GM21619 (cell line): ENCODE data around the gene CHSY3.

ENCODE experiments used
- ATAC-seq: cut with Tn5 transposase; IDR thresholded peaks from one replicate; pipeline ENCODE4 v1.9.1; 2021; ENCODE audit not compliant: unreplicated experiment

Gene CHSY3

DNA sequence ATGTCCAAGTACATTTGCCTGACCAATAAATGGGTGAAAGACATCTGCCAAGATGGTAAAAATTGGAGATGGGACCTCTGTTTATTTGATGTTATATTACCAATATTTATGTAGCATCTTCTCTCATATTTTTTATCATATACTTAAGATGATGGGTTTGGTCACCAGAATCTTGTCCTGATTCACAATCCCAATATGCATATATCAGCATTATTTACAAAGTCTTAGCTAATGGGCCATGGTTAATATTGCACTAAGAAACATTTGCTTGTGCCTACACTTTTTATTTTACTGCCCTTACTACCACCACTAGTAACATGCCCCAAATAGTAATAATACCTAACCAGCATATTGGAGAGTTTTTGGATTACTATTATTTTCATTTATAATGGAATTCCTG, 116.7 kb downstream of the CHSY3 start:
- ATAC-seq: no peak

DNA sequence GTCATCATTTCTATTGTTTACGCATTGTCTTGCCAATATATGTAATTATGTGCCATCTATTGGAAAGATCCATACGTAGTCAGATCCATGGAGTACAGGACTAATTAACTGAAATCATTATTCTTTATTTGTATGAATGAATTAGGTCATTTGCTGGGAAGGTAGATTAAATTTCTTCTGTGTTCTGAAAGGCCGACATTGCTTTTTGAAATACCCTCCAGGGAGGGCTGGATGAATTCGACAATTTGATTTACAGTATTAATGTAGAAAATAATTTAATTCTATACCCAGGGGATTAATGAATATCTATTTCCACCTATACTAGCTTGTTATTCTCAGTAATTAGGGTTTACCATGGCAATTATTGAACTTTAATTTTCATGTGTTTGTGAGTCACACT, 117.6 kb downstream of the CHSY3 start:
- no peak for ATAC-seq

DNA sequence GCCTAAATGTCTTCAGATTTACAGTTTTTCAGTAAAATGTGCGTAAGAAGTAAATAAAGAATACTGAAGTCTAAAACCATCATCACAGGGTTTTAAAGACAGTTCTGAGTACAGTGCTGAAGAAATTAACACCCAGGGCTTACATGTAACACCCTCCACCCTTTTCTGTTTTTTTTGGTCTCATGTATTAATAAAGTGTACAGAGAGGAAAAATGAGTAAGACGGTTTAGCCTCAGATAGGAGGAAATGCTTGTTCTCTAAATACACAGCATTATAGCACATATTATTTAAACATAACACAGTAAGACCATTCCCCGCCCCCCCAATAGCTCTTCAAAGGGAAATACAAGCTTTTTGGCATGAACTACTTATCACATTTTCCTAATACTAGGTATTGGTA, 119.3 kb downstream of the CHSY3 start:
- ATAC-seq: no peak

DNA sequence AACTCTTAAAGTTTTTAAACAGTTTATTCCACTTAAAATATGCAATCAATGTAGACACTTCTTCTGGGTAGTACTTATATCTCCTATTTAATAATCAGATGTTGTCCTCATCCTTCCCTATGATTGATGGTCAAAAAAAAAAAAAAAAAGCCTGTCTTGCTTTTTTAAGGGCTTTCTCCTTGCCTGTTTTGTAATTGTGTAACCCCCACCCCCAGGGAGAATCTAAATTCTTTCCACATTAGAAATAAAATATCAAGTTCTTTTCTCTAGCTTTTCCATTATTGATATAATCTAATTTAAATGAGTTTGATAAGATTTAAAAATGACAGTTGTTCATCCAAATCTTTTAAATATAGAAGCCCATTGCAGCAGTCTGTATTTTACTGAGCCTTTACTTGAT, 119.7 kb downstream of the CHSY3 start:
- no peak for ATAC-seq

DNA sequence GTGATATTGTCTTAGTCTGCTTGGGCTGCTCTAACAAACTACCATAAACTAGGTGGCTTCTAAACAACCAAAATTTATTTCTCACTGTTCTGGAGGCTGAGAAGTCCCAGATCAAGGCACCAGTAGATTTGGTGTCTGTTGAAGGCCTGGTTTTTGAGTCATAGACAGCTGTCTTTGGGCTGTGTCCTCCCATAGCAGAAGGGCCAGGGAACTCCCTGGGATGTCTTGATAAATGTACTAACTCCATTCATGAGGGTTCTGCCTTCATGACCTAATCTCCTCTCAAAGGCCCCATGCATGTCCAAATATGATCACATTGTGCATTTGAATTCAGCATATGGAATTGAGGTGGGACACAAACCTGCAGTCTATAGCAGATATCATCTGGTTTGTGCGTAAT, 121.2 kb downstream of the CHSY3 start:
- no peak for ATAC-seq

DNA sequence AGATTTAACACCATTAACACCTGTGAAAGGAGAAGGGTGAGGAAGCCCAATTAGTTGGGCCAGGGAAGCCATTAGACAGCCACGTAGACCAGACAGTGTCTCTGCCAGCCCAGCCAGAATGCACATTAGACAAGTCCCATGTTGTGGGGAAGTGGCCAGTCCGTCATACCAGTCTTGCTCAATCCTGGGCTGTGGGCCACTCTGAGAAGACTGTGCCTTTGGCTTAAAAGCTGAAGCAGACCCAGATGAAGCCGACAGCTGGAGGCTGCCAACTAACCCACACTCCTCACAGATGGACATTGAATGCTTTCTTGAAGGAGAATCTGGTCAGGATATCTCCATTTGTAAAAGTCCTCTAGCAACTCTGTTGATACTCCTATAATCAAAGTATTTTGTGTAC, 128.5 kb downstream of the CHSY3 start:
- no peak for ATAC-seq

DNA sequence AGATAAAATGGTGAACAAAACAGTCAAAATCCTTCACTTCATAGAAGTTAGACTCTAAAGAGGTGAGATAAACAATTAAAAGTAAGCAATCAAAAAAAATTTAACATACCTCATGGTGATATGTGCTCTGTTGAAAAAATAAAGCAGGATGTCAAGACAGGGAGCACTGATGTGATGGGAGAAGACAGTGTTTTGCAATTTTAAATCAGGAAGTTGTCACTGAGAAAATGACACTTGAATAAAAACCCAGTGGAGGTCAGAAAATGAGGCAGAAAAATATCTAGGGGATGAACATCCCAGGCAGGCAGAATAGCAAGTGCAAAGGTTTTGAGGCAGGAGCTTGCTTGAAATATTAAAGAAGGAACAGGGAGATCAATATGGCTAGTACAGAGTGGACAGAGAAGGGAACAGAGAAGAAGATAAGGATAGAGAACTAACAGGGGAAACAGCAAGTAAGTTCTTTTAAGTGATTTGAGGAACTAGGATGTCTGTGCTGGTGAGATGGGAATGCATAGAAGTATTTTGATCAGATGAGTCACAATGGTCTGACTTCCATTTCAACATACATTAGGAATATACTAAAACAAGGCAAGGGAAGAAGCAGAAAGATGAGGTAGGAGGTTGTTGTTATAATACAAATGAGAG, 130.4 kb downstream of the CHSY3 start:
- ATAC-seq: no peak

DNA sequence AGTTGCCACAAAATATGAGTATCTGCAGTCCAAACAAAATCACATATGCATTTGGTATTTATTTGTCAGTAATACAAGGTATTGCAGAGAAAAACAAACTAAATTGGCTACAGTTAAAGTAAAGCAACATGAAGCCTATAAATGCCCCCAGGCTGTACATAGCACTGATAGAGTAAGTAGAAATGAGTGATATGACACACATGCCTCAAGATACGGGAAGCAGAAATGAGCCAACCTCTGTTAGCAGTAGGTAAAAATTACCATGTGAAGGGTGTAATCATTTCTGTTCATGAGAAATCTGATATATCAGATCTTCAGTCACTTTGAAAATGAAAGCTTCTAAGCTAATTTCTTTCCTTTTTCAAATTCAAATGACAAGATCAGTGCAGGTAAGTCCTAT, 131.1 kb downstream of the CHSY3 start:
- no peak for ATAC-seq

DNA sequence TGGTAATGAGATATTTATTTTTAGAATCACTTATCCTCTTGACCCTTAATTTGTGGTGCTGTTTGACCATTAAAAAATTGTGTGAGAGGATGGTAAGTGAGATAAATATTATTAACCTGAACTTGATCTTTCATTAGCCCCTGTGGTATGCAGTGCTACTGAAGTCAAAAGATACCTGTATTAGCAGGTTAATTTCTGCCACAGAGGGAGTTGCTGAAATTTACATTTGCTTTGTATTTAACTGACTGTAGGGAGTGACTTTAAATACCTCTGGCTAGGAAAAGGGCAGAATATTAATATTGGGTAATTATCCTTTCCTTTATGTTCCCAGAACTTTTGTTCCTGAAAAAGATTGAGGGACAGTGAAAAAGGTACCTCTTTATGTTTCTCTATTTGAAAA, 133.6 kb downstream of the CHSY3 start:
- no peak for ATAC-seq

DNA sequence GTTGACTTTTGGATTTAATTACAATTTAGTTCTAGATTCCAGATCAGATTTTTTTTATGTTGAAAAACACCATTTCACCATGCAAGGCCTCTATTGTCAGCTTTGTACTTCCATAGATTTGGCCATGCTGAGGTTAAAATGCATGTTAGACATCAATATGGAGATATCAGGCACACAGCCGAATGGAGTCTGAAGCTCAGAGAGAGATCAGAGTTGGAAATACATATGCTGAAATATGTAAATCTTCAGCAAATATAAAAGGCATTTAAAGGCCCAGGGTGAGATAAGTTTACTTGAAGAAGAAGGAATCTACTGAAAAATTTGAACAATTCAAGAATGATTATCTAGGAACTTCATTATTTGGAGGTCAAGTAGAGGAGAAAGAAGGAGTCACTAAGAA, 139.6 kb downstream of the CHSY3 start:
- no peak for ATAC-seq

DNA sequence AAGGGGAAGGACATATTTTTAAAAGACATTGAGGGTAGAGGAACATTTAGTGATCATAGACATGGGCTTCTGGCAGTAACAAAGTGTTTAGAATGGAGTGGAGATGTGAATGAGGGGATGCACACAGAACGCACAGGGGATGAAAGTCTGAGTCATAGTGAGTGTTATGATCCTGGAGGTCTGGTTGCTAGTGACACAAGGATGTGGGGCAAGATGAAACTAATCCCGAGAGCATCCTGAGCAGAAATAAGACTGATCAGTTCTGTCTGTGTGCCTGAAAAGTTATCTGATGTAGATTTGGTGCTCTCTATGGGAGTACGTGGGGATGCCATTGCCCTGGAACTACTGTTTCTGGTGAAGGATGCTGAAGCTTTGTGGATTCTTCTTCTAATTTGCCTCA, 141.1 kb downstream of the CHSY3 start:
- no peak for ATAC-seq

DNA sequence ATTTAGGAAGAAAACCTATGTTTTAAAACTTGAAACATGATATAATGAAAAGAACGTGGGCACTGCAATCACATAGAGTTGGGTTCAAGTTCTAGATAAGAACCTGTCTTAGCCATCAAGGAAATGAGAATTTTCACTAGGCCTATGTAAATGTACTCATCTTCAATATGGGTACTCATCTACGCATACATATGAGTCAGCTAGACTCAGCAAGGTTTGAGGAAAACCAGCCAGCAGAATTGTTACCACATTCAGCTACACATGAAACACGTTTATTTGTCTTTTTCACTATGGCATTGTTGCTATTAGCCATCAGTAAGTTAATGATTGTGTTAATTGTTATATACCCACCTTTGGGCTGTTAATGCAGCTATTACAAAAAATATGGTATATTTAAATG, 146.3 kb downstream of the CHSY3 start:
- ATAC-seq: no peak

DNA sequence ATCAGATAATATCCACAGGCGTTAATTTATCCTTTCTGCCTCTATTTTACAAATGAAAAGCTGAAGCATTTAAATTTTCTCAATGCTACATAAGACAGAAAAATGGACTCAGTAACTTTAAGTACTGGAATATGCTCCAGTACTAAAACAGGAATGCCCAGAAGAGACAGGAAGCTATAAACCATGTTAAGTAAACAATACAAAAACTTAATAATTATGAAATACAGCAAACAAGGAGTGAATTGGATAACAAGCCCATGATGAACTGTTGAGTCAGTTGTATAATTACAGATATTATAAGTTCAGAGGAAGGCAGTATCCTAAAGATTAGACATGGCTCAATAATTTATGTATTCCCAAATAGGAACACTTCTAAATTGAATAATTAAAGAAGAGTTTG, 148.5 kb downstream of the CHSY3 start:
- no peak for ATAC-seq

DNA sequence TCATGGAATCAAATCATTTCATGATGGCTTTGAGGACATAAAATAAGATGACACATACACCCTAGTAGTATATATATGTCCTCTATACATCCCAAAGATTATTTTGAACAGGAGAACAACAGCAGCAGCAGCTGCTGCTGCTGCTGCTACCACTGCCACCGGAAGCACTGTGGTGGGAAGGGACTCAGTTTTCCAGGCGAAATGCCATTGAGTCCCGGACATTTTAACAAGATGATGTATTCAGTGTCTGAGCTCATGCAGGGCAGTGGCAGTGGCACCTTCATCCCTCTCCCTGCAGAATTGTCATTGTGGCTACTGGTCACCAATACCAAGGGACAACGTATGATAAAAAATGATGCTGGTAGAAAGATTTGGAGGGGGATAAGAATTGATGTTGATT, 151.3 kb downstream of the CHSY3 start:
- ATAC-seq: no peak

DNA sequence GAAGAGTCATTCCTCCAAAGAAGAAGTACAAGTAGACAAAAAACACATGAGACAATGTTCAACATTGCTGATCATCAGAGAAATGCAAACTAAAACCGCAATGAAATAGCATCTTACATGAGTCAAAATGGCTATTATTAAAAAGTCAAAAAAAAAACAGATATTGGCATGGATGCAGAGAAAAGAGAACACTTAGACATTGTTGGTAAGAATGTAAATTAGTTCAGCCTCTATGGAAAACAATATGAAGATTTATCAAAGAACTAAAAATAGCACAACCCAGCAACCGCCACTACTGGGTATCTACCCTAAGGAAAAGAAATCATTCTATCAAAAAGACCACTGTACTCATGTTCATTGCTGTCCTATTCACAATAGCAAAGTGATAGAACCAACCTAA, 157.5 kb downstream of the CHSY3 start:
- ATAC-seq: no peak

DNA sequence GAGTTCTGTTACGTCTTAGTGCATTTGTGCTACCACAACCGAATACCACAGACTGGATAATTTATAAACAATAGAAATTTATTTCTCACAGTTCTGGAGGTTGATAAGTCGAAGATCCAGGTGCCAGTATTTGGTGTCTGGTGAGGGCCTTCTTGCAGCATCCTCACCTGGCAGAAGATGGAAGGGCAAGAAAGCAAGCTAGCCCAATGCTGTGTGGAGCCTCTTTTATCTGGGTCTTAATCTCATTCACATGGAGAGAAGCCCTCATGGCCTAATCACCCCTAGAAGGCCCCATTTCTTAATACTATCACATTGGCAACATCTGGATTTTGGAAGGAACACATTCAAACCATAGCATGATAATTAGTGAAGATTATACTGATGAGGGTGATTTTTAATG, 159.3 kb downstream of the CHSY3 start:
- ATAC-seq: no peak

DNA sequence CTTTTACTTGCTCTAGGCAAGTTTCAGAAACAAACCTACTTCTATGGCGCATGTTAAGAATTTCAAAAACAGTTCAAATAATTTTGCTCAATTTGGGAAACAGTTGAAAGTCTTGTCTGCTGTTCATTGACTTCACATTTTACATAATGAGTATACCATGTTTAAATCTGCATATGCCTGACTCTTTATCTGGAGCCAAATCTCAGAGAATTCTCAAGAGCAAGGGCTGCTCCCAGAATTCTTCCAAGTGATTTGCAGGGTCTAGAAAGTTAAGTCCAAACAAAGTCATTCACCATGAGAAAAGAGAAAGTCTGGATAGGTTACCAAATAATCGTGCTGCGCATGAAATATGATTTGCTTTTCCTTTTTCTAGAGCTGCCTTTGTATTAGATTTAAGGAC, 160.2 kb downstream of the CHSY3 start:
- no peak for ATAC-seq

DNA sequence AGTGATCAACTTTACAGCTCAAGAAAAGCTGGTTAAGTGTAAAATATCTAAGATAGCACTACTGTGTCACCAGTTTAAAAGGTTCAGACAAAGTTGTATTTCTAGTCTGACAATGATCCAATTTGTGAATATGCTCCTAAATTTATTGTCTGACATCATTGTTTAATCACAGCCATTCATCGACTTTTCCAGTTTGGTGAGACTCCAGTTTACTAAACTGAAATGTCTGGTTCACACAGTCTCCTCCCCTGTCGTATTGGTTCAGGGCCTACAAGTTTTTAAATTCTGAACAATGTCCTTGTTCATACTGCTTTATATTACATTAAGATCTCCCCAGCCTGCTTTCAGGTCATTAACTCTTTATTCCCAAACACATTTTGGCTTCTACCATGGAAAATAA, 161.4 kb downstream of the CHSY3 start:
- no peak for ATAC-seq

DNA sequence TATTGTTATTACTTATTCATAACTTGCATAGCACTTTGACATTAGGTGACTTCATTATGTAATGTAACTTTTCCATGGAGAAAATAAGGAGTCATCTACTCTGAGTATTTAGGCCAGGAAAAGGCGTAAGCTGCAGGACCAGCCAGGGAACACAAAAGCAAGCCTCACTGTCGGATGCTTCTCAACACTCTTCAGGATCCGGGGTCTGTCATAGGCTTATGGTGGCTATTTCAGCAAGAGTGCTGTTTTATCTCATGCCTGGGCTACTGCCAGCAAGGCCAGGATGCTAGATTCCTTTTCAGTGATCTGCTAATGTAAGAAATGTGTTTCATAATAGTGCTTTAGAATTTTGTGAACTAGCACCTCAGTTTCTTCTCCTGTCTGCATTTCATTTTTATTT, 162.4 kb downstream of the CHSY3 start:
- no peak for ATAC-seq

DNA sequence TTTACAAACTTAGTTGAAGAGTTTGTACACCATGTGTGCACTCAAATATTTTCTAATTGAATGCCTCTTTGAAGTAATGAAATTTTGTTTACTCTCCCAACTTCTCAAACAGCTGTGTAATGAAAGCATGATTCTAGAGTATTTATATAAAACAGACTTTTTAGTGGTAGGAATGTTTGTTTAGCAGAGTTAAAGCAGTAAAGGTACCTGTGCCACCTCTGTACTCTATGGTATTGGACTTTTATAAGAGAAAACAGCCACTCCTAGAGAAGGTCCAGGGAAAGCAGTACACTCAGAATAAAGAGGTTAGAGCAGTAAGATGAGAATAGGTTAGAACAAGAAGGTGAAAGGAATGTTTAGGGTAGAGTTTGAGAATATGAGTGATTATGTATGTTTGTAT, 163.1 kb downstream of the CHSY3 start:
- no peak for ATAC-seq

DNA sequence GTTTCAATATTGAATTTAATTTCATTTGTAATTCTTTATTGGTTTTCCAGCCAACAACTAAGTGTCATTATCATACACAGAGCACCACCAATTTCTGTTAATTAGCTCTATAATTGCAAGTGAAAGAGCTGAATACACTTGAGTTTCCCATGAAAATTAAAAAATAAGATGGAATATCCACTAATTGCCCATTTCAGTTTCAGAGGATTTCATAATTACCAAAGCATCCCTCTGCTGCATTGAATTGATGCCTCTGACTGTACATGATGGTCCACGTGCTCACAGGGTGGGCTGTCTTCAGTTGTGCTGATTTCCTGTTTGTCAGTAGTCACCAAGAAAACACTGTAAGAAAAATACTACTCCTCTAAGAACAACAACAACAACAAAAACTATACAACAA, 163.8 kb downstream of the CHSY3 start:
- ATAC-seq: no peak

DNA sequence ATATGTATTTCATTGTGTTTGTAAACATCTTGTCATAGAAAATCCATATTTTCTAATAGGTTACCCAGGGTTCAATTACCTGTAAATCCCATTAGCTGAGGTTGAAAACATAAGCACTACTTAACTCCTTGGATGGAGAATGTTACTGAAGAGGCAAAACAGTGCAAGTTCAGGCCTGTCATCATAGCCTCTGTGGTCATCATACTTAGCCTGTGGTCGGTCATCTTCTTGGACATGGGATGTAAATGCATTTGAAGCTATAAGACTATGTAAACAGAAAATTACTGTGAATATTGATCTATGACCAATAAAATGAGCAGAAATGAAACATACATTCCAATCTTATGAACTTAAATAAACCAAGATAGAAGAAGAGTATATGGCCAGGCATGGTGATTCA, 164.7 kb downstream of the CHSY3 start:
- ATAC-seq: no peak

DNA sequence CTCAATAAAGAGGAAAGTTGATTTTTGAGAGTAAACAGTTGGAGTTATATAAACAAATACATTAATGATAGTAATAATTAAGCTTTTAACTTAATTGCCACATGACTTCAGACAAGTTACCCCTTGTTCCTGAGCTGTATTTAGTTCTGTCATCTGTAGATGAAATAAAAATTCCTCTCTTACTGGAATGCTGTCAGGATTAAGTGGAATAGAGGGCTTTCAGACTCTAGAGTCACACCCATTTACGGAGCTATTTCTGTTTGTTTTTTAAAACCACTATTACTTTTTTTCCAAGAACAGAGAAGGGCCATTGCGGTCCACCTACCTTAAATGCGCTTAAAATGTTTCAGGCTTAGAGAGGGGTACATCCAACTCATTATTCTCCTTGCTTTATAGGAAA, 170.6 kb downstream of the CHSY3 start:
- ATAC-seq: no peak

DNA sequence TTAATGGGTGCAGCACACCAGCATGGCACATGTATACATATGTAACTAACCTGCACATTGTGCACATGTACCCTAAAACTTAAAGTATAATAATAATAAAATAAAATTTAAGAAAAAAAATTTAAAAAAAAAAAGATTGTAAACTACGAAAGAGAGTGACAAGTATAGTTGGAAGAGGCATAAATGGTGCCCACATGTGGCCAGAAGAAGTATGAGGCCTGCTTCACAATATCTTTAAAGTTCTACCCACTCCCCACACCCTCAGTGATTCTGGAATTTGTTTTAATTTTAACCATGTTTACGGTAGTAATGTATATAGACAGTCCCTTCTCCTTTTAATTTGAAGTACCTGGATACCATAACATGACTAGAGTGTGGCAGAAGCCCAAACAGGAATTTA, 172.7 kb downstream of the CHSY3 start:
- no peak for ATAC-seq
